OCI-LY3 (cell line): ENCODE measurements around the gene FBRSL1.

Experiments
- EZH2phosphoT487 ChIP-seq: fragments of 200-600 bp; shearing (Covaris generic); IDR thresholded peaks from 2 replicates; pipeline ENCODE4 v1.6.1; 2018; ENCODE audit warnings: antibody characterized with exemption, mixed run types, low read depth
- TF ChIP-seq, protein P1 (sequence below): fragments of 200-600, 300-600 bp; sonication (generic); IDR thresholded peaks from 2 replicates; pipeline ENCODE4 v1.5.1; 2014; ENCODE audit warnings: antibody characterized with exemption, low read length, low read depth

DNA sequence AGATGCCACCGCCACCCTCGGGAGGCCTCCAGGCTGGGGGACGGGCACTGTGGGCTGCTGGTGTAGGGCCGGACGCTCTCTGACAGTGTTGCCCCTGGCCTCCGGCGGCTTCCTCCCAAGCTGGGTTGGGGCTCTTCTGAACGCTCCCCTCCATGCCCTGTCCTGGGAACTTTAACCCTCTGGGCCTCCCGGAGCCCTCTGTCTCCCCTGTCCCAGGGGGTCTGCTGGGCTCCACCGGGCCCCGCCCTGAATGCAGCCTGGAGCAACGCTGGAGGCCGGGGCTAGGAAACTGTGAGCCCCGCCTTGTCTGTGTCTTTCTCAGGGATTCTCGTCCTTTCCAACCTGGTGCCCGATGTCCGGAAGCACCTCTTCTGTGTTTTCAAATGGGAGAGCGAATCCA is 45.7 kb upstream of the FBRSL1 start:
- TF ChIP-seq, protein P1, sequence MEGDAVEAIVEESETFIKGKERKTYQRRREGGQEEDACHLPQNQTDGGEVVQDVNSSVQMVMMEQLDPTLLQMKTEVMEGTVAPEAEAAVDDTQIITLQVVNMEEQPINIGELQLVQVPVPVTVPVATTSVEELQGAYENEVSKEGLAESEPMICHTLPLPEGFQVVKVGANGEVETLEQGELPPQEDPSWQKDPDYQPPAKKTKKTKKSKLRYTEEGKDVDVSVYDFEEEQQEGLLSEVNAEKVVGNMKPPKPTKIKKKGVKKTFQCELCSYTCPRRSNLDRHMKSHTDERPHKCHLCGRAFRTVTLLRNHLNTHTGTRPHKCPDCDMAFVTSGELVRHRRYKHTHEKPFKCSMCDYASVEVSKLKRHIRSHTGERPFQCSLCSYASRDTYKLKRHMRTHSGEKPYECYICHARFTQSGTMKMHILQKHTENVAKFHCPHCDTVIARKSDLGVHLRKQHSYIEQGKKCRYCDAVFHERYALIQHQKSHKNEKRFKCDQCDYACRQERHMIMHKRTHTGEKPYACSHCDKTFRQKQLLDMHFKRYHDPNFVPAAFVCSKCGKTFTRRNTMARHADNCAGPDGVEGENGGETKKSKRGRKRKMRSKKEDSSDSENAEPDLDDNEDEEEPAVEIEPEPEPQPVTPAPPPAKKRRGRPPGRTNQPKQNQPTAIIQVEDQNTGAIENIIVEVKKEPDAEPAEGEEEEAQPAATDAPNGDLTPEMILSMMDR: no peak
- no peak for TF ChIP-seq EZH2phosphoT487
